NOMO-1 (cell line): ENCODE measurements around the gene IL18.
"Not testable (repeated sequence)": the region's sequence is repeated elsewhere in the genome, so short reads cannot be mapped to it uniquely, and the experiment has no call there.

Experiments
- DNase-seq, 2 experiments: peaks; one replicate each; lab custom pipeline; 2025; ENCODE audit not compliant: unreplicated experiment in 2 of 2; lab: John Stamatoyannopoulos, UW

The IL18 gene

GRCh38 chr11:112163875-112164685 is at the start of gene IL18:
Gene IL18 (minus strand): TSS chr11:112164094. CDS start chr11:112155053, 9,041 bp downstream.
- peak; percentile 59 to 61 for DNase-seq

- DNase-seq: no peak
Observed at GRCh38 chr11:112212710-112213109, 48.8 kb upstream of the IL18 start.

- DNase-seq: no peak
Observed at GRCh38 chr11:112212290-112212689, 48.4 kb upstream of the IL18 start.

DNA sequence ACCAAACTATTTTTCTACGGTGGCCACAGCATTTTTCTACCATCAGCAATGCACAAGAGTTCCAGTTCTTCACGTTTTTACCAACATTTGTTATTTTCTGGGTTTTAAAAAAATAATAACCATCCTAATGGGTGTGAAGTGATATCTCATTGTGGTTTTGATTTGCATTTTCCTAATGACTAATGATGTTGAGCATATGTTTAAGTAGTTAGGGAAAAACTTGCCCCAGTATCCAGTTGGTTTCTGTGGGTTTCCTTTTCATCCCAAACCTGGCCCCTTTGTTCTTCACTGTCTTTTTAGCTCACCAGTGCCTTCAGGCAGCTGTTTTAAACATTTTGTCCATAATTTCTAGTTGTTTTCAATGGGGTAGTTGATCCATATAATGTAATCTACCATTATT is 47.6 kb upstream of the IL18 start:
- peak in 1 of 2 experiments; percentile 19 for DNase-seq

DNA sequence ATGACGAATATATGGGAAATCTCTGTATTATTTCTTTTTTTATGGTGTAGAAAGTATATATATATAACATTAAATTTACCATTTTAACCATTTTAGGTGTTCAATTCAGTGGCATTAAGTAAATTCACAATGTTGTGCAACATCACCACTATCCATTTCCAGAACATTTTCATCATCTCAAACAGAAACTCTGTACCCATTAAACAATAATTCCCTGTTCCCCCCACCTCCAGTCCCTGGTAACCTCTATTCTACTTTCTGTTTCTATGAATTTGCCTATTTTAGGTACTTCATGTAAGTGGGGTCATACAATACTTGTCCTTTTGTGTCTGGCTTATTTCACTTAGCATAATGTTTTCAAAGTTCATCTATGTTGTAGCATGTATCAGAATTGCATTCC is 47.0 kb upstream of the IL18 start:
- DNase-seq: no peak

DNA sequence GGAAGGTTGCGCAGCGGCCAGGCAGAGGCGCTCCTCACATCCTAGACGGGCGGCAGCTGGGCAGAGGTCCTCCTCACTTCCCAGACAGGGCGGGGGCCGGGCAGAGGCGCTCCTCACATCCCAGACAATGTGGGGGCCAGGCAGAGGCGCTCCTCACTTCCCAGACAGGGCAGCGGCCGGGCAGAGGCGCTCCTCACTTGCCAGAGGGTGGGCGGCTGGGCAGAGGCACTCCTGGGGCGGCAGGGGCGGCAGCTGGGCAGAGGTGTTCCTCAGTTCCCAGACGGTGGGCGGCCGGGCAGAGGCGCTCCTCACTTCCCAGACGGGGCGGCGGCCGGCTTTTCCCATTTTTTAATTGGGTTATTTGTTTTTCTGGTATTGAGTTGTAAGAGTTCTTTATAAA is 42.2 kb upstream of the IL18 start:
- no peak for DNase-seq

- DNase-seq: peak; percentile 50 to 58
Observed at GRCh38 chr11:112200252-112200651, 36.4 kb upstream of the IL18 start.

DNA sequence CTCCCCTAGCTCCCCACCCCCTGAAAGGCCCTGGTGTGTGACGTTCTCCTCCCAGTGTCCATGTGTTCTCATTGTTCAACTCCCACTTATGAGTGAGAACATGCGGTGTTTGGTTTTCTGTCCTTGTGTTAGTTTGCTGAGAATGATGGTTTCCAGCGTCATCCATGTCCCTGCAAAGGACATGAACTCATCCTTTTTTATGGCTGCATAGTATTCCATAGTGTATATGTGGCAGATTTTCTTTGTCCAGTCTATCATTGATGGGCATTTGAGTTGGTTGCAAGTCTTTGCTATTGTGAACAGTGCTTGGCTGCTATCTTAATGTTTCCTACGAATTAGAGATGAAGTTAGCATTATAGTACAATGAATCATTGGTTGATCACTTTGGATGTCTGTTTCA is 35.2 kb upstream of the IL18 start:
- DNase-seq: not testable (repeated sequence)

GRCh38 chr11:112196519-112197087 is 32.7 kb upstream of the IL18 start:
- DNase-seq: no peak

DNA sequence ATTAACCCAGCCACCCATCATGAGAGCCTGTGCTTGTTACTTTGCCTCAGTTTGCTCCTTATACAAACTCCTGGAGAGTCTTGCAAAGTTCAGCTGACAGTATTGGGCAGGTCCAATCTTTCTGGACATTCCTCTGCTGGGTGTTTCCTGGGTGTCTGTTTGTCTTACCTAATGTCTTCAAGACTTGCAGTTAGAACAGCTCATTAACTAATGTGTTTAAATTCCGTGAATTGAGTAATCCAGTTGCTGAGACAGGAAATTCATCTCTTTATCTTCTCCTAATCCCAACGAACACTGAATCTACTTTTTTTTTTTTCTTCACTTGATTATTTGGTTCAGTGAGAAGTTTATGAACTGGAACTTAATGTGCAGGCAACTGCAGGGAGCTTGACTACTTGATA is 32.1 kb upstream of the IL18 start:
- no peak for DNase-seq

- DNase-seq: not testable (repeated sequence)
Observed at GRCh38 chr11:112195113-112195512, 31.2 kb upstream of the IL18 start.

GRCh38 chr11:112186304-112186703 is 22.4 kb upstream of the IL18 start:
- no peak for DNase-seq

GRCh38 chr11:112185883-112186282 is 22.0 kb upstream of the IL18 start:
- DNase-seq: no peak

GRCh38 chr11:112182867-112183266 is 19.0 kb upstream of the IL18 start:
- no peak for DNase-seq

GRCh38 chr11:112179601-112180000 is 15.7 kb upstream of the IL18 start:
- DNase-seq: peak; percentile 82 to 88

- DNase-seq: no peak
Observed at GRCh38 chr11:112178936-112179335, 15.0 kb upstream of the IL18 start.

GRCh38 chr11:112178428-112178827 is 14.5 kb upstream of the IL18 start:
- DNase-seq: peak in 1 of 2 experiments; percentile 45

GRCh38 chr11:112177589-112177988 is 13.7 kb upstream of the IL18 start:
- no peak for DNase-seq

GRCh38 chr11:112176077-112176476 is 12.2 kb upstream of the IL18 start:
- no peak for DNase-seq

GRCh38 chr11:112175599-112175952 is 11.7 kb upstream of the IL18 start:
- DNase-seq: no peak

- peak in 1 of 2 experiments; percentile 46 for DNase-seq
Observed at GRCh38 chr11:112174789-112175598, 11.1 kb upstream of the IL18 start, which contains the start of gene BCO2. Gene BCO2 (plus strand): TSS chr11:112175512. CDS start chr11:112175602, 90 bp downstream.
